SK-N-SH treated with all-trans-retinoic acid at 6 μM for 48 hours (cell line): ENCODE results near the gene ZDHHC8.

Source experiments
- ARNTL ChIP-seq: fragments of 450-650 bp; formaldehyde crosslinking; IDR thresholded peaks from 2 replicates; pipeline ENCODE4 v1.5.0; 2020; ENCODE audit warnings: low read depth, mild to moderate bottlenecking, moderate library complexity, borderline replicate concordance
- CREB5 ChIP-seq: fragments of 250-450 bp; sonication (Bioruptor Pico); IDR thresholded peaks from 2 replicates; pipeline ENCODE4 v1.5.1; 2020; ENCODE audit warnings: low read depth, mild to moderate bottlenecking, moderate library complexity
- CSDC2 ChIP-seq: fragments of 250-450 bp; sonication (Bioruptor Pico); IDR thresholded peaks from 2 replicates; pipeline ENCODE4 v1.5.0; 2020; ENCODE audit warnings: mild to moderate bottlenecking, moderate library complexity
- PATZ1 ChIP-seq: fragments of 250-450 bp; sonication (Bioruptor Pico); IDR thresholded peaks from 2 replicates; pipeline ENCODE4 v1.8.0; 2020; ENCODE audit warnings: mild to moderate bottlenecking, moderate library complexity, borderline replicate concordance
- RARB ChIP-seq: fragments of 250-450 bp; sonication (Bioruptor Pico); IDR thresholded peaks from 2 replicates; pipeline ENCODE4 v1.8.0; 2021; ENCODE audit warnings: mild to moderate bottlenecking, moderate library complexity
- TOX ChIP-seq: fragments of 250-450 bp; sonication (Bioruptor Pico); IDR thresholded peaks from 2 replicates; pipeline ENCODE4 v1.8.0; 2021; ENCODE audit warnings: mild to moderate bottlenecking, moderate library complexity, borderline replicate concordance
- ZNF70 ChIP-seq: fragments of 450-650 bp; formaldehyde crosslinking; IDR thresholded peaks from 2 replicates; pipeline ENCODE4 v1.5.0; 2020; ENCODE audit warnings: mild to moderate bottlenecking, moderate library complexity
- ZNF8 ChIP-seq: fragments of 450-650 bp; formaldehyde crosslinking; IDR thresholded peaks from 2 replicates; pipeline ENCODE4 v1.5.0; 2020; ENCODE audit warnings: mild to moderate bottlenecking, moderate library complexity

- TF ChIP-seq PATZ1 (CRISPR knock-in tag) (no peak), CSDC2 (CRISPR knock-in tag) (no peak), RARB (CRISPR knock-in tag) (no peak), ZNF70 (CRISPR knock-in tag) (no peak), CREB5 (no peak), ZNF8 (CRISPR knock-in tag) (no peak), ARNTL (CRISPR knock-in tag) (no peak), TOX (CRISPR knock-in tag) (no peak)
Observed at GRCh38 chr22:20153945-20154344, 22.3 kb downstream of the ZDHHC8 start.
